Uterus (tissue), 4 donors: Measurements from ENCODE around the gene R3HDM2. TPM values are rescaled to one million over a fixed set of nuclear protein-coding genes. Genes with fewer than 3 reads are reported as not detected.
A peak's percentile ranks its signal among the peaks of the same experiment; 100 is the strongest.
"Not testable (repeated sequence)": the region's sequence is repeated elsewhere in the genome, so short reads cannot be mapped to it uniquely, and the experiment has no call there.

Source experiments
- DNase-seq, 2 donors: peaks; one replicate each; pipeline ENCODE4 v3.0.0-alpha.2; 2019 to 2020
- H3K27ac ChIP-seq, 2 donors: fragments of 200-600 bp; sonication (generic); 1 replicate in 1 of 2; 2 replicates in 1 of 2; pipeline ENCODE4 v1.5.1; 2016 to 2018
- H3K27me3 ChIP-seq, 2 donors: fragments of 200-600 bp; sonication (generic); one replicate each; pipeline ENCODE4 v1.5.1; 2018 to 2019; ENCODE audit warnings: control low read depth in 1 of 2
- H3K36me3 ChIP-seq, 2 donors: fragments of 200-600 bp; sonication (generic); one replicate each; pipeline ENCODE4 v1.5.1; 2019; ENCODE audit warnings: control low read depth in 1 of 2
- H3K4me1 ChIP-seq, 2 donors: fragments of 200-600 bp; sonication (generic); one replicate each; pipeline ENCODE4 v1.5.1; 2018 to 2019; ENCODE audit warnings: control low read depth in 1 of 2
- H3K4me3 ChIP-seq, 2 donors: fragments of 200-600 bp; sonication (generic); 1 replicate in 1 of 2; 2 replicates in 1 of 2; pipeline ENCODE4 v1.5.1; 2018 to 2019; ENCODE audit warnings: mild to moderate bottlenecking in 1 of 2
- H3K9me3 ChIP-seq, 2 donors: fragments of 200-600 bp; sonication (generic); one replicate each; pipeline ENCODE4 v1.5.1; 2019; ENCODE audit warnings: control low read depth in 1 of 2
- CTCF ChIP-seq, 4 experiments: fragments of 200-600 bp in 2 of 4; fragments of 450-650 bp in 2 of 4; sonication (generic) in 2 of 4; IDR thresholded peaks; one replicate each; pipeline ENCODE4 v1.5.1; 2016 to 2019; ENCODE audit warnings: antibody characterized with exemption in 4 of 4, mild to moderate bottlenecking in 2 of 4, moderate library complexity in 1 of 4
- POLR2A ChIP-seq, 2 donors: fragments of 450-650 bp; IDR thresholded peaks; one replicate each; pipeline ENCODE4 v1.6.1; 2016; ENCODE audit warnings: antibody characterized with exemption in 2 of 2, mild to moderate bottlenecking in 1 of 2, moderate library complexity in 1 of 2
- intact Hi-C: fragments of 100-400 bp; cut with DNase I; formaldehyde crosslinking; loops from one replicate; pipeline ENCODE4 v1.15.1; 2023; ENCODE audit warnings: low total_unique reads
- total RNA-seq, 4 donors: library from RNA; depleted of rRNA in 3 of 4; stranded (reverse); fragments of >200 nt in 3 of 4; gene quantifications; one replicate each; pipeline versions ENCODE4 v1.1.0 to v1.2.4, GENCODE V29; 2014 to 2023
- donor health status: DM: yes; HTN: yes; CAD: no.

R3HDM2 gene
- total RNA-seq, 4 donors from 2014 or later: 9.4 to 89.0 (median 34.2) TPM

GRCh38 chr12:57431654-57432188 is 878 bp upstream of the R3HDM2 start:
- Histone ChIP-seq H3K36me3 (no peaks in the 10 kb centered on the region), H3K4me1 (peaks cover 0 to 9% of the 10 kb centered on the region in 2 donors), H3K4me3 (peak overlapping the region in 1 of 2 donors; percentile 64), H3K27me3 (no peaks in the 10 kb centered on the region), H3K9me3 (no peaks in the 10 kb centered on the region), H3K27ac (peak overlapping the region; percentile 94 to 96)
- TF ChIP-seq POLR2A (IDR thresholded peaks at IDR 0.05): no peak
- TF ChIP-seq CTCF (IDR thresholded peaks at IDR 0.05): no peak
- intact Hi-C loops: no loop called here
- DNase-seq: no peak

GRCh38 chr12:57430112-57430930 is 522 bp downstream of the R3HDM2 start:
- peaks cover 0 to 9% of the 10 kb centered on the region in 2 donors for H3K4me1 ChIP-seq
- intact Hi-C loops: no loop called here
- no peaks in the 10 kb centered on the region for H3K9me3 ChIP-seq
- no peaks in the 10 kb centered on the region for H3K27me3 ChIP-seq
- TF ChIP-seq CTCF (IDR thresholded peaks at IDR 0.05) (peak in 1 of 4 experiments; percentile 17), POLR2A (IDR thresholded peaks at IDR 0.05) (no peak)
- H3K27ac ChIP-seq: peak overlapping the region; percentile 94 to 96
- no peaks in the 10 kb centered on the region for H3K36me3 ChIP-seq
- peak in 1 of 2 donors; percentile 32 for DNase-seq
- H3K4me3 ChIP-seq: peak overlapping the region; percentile 64 to 74

- no peak for TF ChIP-seq POLR2A (IDR thresholded peaks at IDR 0.05)
- no peak for TF ChIP-seq CTCF (IDR thresholded peaks at IDR 0.05)
- peaks cover 0 to 9% of the 10 kb centered on the region in 2 donors for H3K4me1 ChIP-seq
- no peaks in the 10 kb centered on the region for H3K27me3 ChIP-seq
- no peak for DNase-seq
- no peaks in the 10 kb centered on the region for H3K36me3 ChIP-seq
- H3K4me3 ChIP-seq: peak overlapping the region; percentile 64 to 74
- peak overlapping the region; percentile 94 to 96 for H3K27ac ChIP-seq
- H3K9me3 ChIP-seq: no peaks in the 10 kb centered on the region
- intact Hi-C loops: no loop called here
Observed at GRCh38 chr12:57429473-57430111, 1.3 kb downstream of the R3HDM2 start.

- intact Hi-C loops: no loop called here
- Histone ChIP-seq H3K27me3 (no peaks in the 10 kb centered on the region), H3K36me3 (no peaks in the 10 kb centered on the region), H3K27ac (peak overlapping the region in 1 of 2 donors; percentile 94), H3K9me3 (no peaks in the 10 kb centered on the region), H3K4me1 (peaks cover 0 to 9% of the 10 kb centered on the region in 2 donors), H3K4me3 (no peak overlapping the region)
- DNase-seq: peak in 1 of 2 donors; percentile 4
- no peak for TF ChIP-seq CTCF (IDR thresholded peaks at IDR 0.05)
- TF ChIP-seq POLR2A (IDR thresholded peaks at IDR 0.05): no peak
Observed at GRCh38 chr12:57428965-57429364, 1.9 kb downstream of the R3HDM2 start.

- H3K27ac ChIP-seq, H3K27me3 ChIP-seq, H3K36me3 ChIP-seq, H3K4me3 ChIP-seq, H3K4me1 ChIP-seq, H3K9me3 ChIP-seq, intact Hi-C loops: not testable (repeated sequence)
- DNase-seq: peak in 1 of 2 donors; percentile 4
Observed at GRCh38 chr12:57426948-57427347, 3.9 kb downstream of the R3HDM2 start.
